HG03060 (cell line): Measurements from ENCODE around the gene RASD1.
"Not testable (repeated sequence)": the region's sequence is repeated elsewhere in the genome, so short reads cannot be mapped to it uniquely, and the experiment has no call there.

Source experiments
- ATAC-seq: cut with Tn5 transposase; IDR thresholded peaks from one replicate; pipeline ENCODE4 v1.9.1; 2021; ENCODE audit warnings: low read depth, moderate number of reproducible peaks; ENCODE audit not compliant: unreplicated experiment

The RASD1 gene

GRCh38 chr17:17499402-17500145 is 3.4 kb upstream of the RASD1 start:
- no peak for ATAC-seq

DNA sequence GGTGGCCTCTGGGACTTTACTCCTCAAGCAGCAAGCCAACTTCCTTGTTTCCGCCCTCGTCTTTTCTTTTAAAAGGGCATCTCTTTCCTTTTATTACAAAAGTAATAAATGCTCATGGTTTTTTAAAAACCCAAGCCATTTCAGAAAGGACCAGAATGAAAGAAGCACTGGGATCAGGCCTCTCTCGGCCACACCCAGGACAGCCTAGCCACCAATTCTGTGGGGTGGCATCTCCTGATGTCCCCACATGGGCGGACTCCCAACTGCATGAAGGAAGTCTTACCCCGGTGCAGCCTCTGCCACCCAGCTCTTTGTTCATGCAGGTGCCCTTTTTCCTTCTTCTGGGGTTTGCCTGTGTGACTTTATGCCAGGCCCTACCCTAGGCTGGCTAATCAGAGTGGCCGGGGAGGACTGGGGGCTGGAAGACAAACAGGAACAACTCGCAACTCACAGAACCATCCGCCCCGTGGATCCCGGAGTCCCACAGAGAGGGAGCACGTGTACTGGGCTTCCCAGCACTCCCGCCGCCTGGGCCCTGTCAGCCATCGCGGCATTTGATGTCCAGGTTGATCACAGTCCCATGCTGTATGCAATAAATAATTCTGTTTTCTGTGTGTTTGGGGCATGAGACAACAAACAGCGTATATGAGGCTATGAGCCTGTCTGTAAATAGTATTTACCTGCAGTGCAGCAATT is 2.6 kb upstream of the RASD1 start:
- ATAC-seq = no peak

DNA sequence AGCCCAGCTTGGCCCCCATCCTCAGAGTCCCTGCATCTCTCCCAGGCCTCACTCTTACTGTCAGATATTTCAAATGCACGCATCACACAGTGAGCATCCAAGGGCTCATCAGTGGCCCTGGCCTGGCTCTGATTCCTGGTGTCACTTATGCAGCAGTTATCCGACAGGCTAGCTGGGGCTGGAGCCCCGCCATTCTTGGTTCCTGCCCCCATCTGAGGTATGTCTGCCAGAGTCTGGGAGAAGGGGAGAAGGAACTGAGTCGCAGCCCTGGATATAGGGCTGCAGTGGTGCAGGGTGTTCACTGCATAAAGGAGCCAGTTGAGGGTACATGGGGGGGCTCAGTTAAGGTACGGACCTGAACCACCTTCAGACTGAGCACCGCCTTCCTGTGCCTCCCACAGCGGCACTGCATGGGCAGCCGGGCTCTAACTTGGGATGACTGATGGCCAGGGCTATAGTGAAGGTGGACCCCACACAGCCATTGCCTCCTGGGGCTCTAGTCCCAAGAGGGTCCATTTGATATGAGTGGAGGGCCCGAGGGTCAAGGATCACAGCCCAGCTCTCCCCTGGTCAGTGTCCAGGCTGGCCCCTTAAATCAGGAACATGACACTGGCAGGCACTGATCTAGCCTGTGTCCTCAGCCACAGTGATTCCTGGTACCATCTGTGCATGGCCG is 1.8 kb upstream of the RASD1 start:
- ATAC-seq = no peak

DNA sequence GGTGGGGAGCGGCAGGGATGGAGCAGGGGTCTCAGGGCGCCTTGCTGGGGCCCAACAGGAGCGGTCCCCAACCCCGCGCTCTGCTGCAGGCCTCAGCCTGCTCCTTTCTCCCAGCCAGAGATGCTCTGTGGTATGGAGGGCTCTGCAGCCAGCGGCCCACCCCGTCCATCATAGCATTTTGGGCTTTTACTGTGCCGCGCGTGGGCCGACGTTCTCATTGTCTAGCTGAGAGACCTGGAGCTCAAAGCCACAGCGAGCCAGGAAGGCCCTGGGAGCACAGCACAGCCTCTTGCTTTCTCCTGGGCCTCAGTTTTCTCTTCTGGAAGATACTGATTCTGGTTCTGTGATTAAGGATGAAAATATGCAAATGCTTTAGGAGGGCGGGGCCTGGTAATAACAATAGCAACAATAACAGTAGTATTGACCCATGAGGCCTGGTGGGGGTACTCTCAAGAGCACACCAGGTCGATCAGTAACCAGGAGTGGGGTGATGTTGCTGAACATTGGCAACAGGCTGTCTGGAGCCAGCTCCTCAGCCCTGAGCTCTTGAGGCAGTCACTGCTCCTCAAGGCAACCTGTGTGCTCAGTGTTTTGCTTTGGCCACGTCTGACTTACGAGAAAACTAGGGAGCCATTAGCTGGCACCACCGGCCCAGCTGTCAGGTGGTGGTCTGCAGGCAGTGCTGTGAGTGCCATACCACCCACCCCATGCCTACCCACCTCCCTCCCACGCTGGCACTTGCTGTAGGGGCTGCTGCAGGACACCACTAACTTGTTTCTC is 1.1 kb upstream of the RASD1 start:
- no peak for ATAC-seq

GRCh38 chr17:17495536-17496188 is 533 bp downstream of the RASD1 start:
- ATAC-seq = no peak

- no peak for ATAC-seq
Observed at GRCh38 chr17:17494870-17495535, 1.2 kb downstream of the RASD1 start.

DNA sequence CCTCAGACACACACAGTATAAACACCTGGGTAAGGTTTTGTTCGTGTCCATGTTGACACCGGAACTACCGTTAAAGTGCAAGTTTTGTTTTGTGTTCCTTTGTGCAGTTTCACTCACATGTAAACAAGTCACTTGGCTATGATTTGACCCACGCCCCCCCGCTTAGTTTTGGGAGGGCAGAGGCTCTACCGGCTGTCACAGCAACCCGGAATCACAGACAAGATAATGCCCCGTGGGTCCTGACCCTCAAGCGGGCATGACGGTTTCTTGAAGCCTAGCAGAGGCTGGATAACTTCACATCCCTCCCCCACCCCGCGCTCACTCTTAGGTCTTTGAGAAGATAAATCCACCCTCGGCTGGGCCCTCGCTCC is 1.7 kb downstream of the RASD1 start:
- ATAC-seq = no peak

GRCh38 chr17:17493986-17494466 is 2.2 kb downstream of the RASD1 start:
- ATAC-seq = no peak

DNA sequence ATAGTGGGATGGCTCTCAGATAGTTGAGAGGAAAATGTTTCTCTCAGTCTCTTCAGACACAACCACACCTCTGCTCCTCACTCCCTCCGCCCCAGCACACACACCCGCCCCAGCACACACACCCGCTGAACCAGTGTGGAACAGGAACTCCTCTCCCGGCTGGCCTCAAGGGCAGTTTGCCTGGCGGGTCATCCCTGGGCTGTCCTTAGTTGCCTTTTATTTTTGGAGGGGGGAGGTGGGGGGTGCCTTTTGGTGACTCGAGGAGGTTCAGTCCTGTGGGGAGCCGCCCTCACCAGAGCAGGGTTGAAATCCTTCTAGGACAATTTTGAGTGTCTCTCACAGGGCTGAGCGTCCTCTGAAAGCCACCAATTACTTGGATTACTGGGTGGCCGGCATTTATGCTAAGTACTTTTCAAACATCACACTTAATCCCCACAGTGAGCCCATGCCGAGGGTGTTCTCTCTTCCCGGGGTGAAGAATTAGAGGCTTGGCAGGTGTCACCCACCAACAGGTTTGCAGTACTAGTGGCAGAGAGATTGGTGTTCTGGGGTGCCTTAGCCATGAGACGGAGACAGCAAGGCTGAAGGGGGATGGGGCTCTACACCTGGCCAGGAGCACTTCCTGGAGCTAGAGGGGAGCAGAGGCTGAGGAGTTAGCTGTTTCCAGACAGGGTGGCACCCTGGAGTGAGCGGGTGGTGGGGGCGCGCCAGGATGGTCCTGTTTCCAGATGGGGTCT is 2.8 kb downstream of the RASD1 start:
- no peak for ATAC-seq

DNA sequence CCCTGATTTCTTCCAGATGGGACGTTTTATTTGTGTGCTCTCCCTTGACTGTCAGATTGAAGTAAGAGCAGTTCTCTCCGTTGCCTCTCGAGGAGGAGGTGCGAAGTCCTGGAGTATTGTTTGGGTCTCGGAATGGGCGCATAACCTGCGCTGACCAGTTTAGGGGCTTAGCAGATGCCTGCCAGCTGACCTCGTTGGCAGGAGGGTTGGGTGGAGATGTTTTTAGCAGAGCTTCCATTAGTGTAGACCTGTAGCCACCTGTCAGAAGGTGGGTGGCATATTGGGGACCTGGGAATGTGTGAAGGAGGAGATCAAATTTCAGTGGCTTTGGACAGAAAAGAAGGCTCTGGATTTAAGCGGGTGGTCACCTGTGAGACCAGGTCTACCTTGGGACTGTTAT is 3.6 kb downstream of the RASD1 start:
- no peak for ATAC-seq

DNA sequence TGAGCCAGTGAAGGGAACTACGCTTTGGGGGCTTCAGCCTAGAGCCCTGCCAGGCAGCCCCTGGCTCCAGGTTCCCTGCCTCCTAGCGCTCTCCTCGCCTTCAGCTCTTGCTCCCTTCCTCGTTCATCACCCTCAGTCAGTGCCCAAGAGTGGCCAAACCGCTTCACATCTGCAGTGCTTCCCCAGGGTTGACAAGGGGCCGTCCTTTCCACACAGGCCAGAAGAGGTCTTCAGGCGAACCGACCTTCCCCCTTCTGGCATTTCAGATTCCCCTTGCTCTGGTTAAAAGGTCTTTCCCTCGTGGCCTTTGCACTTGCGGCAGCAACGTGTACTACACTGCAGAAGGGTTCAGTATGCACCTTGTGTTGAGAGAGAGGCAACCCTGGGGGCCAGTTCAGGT is 4.1 kb downstream of the RASD1 start:
- ATAC-seq = no peak

- ATAC-seq = no peak
Observed at GRCh38 chr17:17491546-17491988, 4.6 kb downstream of the RASD1 start.

- no peak for ATAC-seq
Observed at GRCh38 chr17:17491031-17491471, 5.1 kb downstream of the RASD1 start.

DNA sequence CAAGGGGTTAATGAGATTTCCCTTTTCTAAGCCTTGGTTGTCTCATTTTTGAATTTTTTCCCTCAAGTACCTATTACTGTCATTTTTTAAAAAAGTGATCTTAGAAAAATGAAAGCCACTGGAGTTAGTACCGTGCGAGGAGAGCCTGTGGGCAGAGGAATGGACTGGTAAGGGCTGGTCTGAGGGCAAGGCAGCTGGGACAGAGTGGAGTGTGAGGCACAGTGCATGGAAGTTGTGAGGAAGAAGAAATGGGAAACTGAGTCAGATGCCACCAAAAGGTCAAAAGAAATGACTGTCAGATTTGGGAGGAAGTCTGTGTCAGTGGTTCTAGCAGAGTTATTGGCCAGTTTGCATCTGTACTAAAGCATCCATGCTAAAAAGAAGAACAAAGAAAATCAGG is 8.2 kb downstream of the RASD1 start:
- ATAC-seq = no peak

DNA sequence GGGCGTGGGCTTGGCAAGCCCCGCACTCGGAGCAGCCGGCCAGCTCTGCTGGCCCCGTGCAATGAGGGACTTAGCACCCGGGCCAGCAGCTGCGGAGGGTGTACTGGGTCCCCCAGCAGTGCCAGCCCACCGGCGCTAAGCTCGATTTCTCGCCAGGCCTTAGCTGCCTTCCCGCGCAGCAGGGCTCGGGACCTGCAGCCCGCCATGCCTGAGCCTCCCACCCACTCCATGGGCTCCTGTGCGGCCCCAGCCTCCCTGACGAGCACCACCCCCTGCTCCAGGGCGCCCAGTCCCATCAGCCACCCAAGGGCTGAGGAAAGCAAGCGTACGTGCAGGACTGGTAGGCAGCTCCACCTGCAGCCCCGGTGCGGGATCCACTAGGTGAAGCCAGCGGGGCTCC is 9.8 kb downstream of the RASD1 start:
- ATAC-seq = not testable (repeated sequence)

DNA sequence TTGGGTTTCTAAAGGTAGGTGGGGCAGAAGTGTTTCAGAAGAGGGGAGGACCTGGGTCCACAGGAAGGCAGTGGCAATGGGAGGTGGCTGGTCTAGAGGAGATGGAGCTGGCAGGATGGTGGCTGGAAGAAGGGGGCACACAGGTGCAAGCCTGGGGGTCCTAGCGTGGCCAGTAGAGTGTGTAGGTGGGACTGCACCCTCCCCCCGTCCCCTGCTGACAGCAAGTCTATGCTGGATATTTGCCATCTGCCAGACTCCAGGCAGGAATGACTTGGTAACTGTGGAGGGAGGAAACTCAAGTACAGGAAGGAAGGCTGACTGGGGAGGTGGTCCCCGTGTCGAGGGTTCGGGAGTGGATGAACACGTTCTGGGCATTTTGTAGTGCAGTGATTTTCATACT is 10.8 kb downstream of the RASD1 start:
- ATAC-seq = no peak

GRCh38 chr17:17484451-17484899 is 11.7 kb downstream of the RASD1 start:
- ATAC-seq = no peak

DNA sequence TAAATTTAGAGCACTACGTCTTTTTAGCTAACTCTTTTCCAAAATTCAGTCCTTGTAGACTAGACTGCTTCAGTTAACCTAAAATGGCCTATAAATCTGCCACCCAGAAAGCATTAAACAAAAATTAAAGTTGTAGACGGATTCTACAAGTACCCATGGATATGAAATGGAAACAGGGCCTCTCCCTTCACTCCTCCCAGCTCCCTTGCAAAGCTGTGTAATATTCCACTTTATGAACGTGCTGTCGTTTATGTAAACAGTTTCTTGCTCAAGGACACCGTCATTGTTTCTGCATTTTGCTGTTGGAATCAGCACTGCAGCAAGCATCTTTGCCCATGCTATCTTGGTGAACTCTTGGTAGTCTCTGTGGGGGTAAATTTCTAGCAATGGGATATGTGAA is 14.3 kb downstream of the RASD1 start:
- no peak for ATAC-seq

DNA sequence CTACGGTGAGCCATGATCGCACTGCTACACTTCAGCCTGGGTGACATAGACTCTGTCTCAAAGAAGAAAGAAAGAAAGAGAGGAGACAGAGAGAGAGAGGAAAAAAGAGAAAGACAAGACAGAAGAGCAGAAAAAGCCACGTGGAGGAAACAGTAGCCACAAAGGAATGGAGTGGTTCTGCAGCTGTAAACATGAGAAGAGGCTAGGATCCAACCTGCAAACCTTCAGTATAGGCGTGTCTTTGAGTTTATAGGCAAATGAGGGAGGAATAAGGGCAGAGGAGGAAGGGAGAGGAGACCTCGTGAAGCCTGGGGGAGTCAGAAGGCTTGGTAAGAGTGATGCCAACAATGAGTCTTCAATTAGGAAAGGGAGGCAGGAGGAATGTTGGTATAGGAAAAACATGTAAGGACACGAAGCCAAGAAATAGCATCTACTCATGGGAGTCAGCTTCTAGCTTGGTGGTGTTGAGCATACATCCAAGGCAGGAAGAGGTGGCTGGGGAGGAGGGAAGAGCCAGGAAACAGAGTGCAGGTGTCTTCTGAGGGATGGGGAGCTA is 15.5 kb downstream of the RASD1 start:
- no peak for ATAC-seq
